HepG2 (cell line): ENCODE data around the gene RTP5.

Experiments used
- CTCF ChIP-seq: sonication (generic); formaldehyde crosslinking; IDR thresholded peaks from 2 replicates; pipeline ENCODE4 v1.5.0; 2020; ENCODE audit warnings: mild to moderate bottlenecking, missing genetic modification reagents, moderate library complexity
- HNF4G ChIP-seq, 2 experiments: sonication (generic) in 1 of 2; formaldehyde crosslinking in 1 of 2; IDR thresholded peaks; 2 replicates each; pipeline versions ENCODE4 v1.4.0 to v1.6.1; 2011 to 2020; ENCODE audit warnings: borderline replicate concordance in 2 of 2, low read depth in 2 of 2, mild to moderate bottlenecking in 2 of 2, low read length in 1 of 2, missing genetic modification reagents in 1 of 2, moderate library complexity in 1 of 2
- RXRA ChIP-seq: sonication (generic); formaldehyde crosslinking; IDR thresholded peaks from 2 replicates; pipeline ENCODE4 v1.5.1; 2020; ENCODE audit warnings: missing genetic modification reagents
- TCF12 ChIP-seq, 2 experiments: fragments of 450-650 bp in 1 of 2; sonication (generic) in 1 of 2; formaldehyde crosslinking in 1 of 2; IDR thresholded peaks; 2 replicates each; pipeline versions ENCODE4 v1.6.1 to v1.8.0; 2017 to 2022; ENCODE audit warnings: antibody characterized with exemption in 1 of 2, mild to moderate bottlenecking in 1 of 2, missing genetic modification reagents in 1 of 2, moderate library complexity in 1 of 2
- TF ChIP-seq, protein P1 (sequence below): sonication (generic); formaldehyde crosslinking; IDR thresholded peaks from 2 replicates; pipeline ENCODE4 v1.4.0; 2020; ENCODE audit warnings: missing genetic modification reagents, borderline replicate concordance

- TF ChIP-seq CTCF (no peak; the same call in 1 of the 2 replicates), RXRA (CRISPR knock-in tag) (no peak), HNF4G (IDR thresholded peaks at IDR 0.05; ENCODE audit: borderline replicate concordance, low read depth, low read length) (no peak), HNF4G (CRISPR knock-in tag; IDR thresholded peaks at IDR 0.05; ENCODE audit: borderline replicate concordance, low read depth) (no peak), TCF12 (IDR thresholded peaks at IDR 0.05) (no peak), TCF12 (CRISPR knock-in tag; IDR thresholded peaks at IDR 0.05) (no peak)
- TF ChIP-seq, protein P1, sequence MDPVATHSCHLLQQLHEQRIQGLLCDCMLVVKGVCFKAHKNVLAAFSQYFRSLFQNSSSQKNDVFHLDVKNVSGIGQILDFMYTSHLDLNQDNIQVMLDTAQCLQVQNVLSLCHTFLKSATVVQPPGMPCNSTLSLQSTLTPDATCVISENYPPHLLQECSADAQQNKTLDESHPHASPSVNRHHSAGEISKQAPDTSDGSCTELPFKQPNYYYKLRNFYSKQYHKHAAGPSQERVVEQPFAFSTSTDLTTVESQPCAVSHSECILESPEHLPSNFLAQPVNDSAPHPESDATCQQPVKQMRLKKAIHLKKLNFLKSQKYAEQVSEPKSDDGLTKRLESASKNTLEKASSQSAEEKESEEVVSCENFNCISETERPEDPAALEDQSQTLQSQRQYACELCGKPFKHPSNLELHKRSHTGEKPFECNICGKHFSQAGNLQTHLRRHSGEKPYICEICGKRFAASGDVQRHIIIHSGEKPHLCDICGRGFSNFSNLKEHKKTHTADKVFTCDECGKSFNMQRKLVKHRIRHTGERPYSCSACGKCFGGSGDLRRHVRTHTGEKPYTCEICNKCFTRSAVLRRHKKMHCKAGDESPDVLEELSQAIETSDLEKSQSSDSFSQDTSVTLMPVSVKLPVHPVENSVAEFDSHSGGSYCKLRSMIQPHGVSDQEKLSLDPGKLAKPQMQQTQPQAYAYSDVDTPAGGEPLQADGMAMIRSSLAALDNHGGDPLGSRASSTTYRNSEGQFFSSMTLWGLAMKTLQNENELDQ = no peak
These were observed 18.8 kb upstream of the RTP5 start for GRCh38 chr2:241850544-241851324.
